GM18499 (cell line): ENCODE data around the gene FOXA3.
A peak's percentile ranks its signal among the peaks of the same experiment; 100 is the strongest.
"Not testable (repeated sequence)": the region's sequence is repeated elsewhere in the genome, so short reads cannot be mapped to it uniquely, and the experiment has no call there.

Source experiments
- ATAC-seq: cut with Tn5 transposase; IDR thresholded peaks from one replicate; pipeline ENCODE4 v1.9.1; 2021; ENCODE audit warnings: moderate number of reproducible peaks; ENCODE audit not compliant: insufficient read depth, unreplicated experiment

FOXA3 gene

DNA sequence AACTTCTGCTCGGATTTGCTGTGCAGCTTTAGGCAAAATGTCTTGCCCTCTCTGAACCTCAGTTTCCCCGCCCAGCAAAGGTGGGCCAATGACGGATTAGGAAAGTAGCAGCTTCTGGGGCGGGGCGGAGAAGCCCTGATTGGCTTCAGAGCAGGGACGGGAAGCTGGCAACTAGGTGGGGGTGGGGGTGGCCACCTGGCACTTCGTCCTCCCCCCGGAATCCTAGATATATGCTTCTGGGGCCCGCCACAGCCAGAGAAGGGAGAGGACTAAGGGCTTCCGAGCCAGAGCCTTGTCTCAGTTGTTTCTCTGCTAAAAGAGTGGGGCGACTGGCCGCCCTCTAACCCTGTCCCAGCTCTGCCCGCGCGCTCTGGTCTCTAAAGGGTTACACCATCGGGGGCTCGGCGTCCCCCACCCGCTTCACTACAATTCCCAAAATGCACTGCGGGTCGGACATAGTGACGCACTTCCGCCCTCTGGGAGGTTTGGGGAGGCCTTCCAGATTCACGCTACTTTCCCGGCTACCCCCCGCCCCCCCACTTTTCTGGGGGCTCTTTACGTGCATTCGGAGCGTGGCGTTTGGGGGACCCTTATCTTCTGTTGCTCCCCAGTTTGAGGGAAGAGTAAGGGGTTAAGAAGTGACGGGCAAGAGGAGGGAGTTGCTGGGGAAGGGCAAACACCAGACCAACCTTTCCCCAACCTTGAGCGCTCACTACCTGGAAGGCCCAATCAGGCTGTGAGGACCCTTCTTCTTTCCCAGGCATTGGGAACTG, 22.5 kb downstream of the FOXA3 start:
- ATAC-seq, result no peak

DNA sequence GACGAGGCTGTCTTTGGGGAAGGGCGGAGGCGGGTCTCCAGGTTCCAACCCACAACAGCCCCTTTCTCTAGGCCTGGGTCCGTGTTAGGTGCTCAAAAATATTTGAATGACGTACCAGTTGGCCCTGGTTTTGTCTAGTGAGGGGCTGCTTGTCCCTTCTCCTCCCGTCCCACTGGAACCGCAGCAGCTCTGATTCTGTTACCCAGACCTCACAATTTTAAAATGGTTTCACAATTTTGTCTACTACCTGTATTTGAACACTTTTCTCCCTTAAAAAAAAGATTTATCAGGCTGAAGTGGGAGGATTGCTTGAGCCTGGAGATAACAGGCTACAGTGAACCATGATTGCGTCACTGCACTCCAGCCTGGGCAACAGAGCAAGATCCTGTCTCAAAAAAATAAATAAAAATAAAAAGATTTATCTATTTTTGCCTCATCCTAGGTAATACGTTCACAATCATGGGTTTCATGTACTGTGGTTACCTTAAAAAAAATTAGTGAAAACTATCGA, 23.1 kb downstream of the FOXA3 start:
- no peak for ATAC-seq

DNA sequence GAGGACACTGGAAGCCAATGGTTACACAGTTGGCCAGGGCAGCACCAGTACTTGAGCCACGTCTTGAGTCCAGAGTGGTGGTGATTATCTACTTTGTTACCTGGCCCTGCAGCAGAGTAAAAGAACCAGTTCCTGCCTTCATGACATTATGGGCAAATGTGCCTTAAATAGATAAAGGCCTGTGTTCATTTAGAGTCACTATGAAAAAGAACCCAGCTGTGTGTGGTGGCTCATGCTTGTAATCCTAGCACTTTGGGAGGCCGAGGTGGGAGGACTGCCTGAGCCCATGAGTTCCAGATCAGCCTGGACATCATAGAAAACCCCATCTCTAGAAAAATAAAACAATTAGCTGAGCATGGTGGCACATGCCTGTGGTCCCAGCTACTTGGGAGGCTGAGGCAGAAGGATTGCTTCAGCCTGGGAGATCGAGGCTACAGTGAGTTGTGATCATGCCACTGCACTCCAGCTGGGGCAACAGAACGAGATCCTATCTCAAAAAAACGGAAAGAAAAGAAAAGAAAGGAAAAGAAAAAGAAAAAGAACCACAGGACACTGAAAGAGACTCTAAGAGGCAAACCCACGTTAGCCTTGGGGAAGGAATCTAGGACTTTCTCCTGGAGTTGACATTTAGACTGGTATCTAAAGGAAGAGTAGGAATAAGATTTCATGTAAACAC, 25.2 kb downstream of the FOXA3 start:
- ATAC-seq, result no peak

DNA sequence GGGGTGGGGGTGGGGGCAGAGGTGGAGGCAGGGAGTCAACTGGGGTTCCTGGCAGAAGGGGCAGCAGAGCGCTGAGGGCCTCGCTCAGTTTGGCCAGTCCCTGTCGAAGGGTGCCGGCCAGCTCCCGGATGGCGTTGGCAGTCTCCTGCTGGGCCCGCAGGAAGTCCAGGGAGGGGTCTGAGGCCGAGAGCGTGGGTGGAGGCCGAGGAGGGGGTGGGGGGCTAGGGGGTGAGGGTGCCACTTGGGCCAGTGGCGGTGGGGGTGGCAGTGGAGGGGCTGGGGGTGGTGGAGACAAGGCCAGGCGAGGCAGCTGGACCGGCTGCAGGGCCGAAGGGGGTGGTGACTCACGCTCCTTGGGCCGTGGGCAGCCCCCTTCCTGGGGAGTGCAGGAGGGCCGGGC, 26.8 kb downstream of the FOXA3 start:
- no peak for ATAC-seq

DNA sequence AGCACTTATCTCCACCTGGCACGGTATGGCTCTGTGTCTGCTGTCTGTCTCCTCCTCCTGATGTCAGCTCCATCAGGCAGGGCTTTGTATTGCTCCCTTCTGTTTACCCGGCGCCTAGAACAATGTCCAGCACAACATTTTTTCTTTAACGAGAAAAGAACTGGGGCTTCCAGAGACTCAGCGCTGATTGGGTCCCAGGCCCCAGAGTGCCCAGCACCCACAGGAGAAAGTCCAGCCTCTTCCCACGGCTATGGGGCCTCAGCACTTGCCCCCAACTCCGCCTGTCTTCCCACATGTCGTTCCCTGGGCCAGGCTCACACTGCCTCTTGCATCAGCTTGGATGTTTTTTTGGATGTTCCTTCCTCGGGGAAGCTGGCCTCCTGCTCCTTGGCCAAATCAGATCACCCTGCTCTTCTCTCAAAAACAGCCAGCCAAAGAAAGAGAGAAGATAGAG, 31.4 kb downstream of the FOXA3 start:
- no peak for ATAC-seq

DNA sequence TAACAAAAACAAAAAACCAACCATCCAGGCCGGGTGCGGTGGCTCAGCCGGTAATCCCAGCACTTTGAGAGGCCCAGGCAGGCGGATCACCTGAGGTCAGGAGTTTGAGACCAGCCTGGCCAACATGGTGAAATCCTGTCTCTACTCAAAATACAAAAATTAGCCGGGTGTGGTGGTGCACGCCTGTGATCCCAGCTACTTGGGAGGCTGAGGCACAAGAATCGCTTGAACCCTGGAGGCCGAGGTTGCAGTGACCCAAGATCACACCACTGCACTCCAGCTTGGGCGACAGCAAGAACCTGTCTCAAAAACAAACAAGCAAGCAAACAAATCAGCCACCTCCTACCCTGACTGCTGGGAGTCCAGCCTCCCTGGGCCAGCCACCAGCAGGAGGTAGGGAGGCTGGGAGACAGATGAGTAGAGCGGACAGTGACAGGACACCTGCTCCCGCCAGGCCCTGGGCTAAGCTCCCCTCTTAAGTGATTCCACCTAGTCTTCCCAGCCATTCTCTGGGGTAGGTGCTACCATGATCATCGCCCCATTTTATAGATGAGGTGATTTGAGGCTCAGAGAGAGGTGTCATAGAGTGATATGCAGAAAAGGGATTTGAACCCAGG, 32.0 kb downstream of the FOXA3 start:
- ATAC-seq, result not testable (repeated sequence)

DNA sequence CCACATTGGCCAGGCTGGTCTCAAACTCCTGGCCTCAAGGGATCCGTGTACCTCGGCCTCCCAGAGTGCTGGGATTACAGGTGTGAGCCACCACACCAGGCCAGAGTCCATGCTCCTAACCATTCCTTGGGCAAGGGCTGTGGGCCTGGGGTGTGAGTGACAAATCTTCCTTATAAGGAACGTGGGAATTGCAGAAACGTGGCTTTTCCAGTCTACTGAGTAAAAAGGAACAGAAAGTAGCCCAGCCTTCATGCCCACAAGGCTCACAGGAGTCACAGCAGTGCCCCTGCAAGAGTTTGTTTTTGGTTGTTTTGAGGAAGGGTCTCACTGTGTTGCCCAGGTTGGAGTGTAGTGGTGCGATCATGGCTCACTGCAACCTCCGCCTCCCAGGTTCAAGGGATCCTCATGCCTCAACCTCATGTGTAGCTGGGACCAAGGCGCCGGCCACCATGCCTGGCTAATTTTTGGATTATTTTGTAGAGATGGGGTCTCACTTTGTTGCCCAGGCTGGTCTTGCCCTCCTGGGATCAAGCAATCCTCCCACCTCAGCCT, 33.2 kb downstream of the FOXA3 start:
- no peak for ATAC-seq

DNA sequence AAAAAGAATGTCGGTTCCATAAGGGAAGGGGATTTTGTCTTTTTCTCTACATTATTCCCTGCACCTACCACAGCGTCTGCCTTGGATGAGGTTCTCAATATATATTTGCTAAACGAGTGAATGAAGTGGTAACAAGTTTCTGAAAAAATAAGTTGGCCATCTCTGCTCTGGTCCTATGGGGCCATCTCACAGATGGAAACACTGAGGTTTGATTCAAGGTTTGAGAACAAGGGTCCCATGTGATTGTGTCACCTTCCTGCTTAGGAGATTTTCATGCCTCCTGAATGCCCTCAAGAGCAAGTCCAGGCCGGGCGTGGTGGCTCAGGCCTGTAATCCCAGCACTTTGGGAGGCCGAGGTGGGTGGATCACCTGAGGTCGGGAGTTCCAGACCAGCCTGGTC, 35.1 kb downstream of the FOXA3 start:
- no peak for ATAC-seq

DNA sequence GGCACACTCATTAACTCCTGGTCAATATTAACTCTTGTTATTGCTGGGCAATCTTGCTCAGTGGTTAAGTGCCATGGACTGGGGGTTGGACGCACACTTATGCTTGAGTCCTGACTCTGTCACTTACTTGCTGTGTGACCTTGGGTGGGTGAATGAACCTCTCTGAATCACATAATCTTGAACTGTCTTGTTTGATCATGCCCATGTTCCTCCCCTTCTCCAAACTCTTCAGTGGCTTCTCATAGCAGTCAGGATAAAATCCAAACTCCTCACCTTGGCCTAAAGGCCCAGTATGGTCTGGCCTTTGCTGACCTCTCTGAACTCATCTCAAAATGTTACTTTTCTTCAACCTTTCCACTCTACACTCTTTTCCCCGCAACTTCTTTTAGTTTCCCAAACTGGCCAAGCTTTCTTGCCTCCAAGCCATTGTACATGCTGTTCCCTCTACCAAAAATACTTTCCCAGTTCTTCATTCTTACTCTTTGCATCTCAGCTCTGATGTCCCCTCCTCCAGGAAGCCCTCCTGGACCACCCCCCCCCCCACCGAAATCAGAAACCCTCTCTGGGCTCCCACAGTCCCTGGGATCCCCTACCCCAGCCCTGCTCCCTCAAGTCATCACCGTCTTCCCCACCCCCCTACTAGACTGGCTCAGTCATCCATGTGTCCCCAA, 35.9 kb downstream of the FOXA3 start:
- ATAC-seq, result no peak

DNA sequence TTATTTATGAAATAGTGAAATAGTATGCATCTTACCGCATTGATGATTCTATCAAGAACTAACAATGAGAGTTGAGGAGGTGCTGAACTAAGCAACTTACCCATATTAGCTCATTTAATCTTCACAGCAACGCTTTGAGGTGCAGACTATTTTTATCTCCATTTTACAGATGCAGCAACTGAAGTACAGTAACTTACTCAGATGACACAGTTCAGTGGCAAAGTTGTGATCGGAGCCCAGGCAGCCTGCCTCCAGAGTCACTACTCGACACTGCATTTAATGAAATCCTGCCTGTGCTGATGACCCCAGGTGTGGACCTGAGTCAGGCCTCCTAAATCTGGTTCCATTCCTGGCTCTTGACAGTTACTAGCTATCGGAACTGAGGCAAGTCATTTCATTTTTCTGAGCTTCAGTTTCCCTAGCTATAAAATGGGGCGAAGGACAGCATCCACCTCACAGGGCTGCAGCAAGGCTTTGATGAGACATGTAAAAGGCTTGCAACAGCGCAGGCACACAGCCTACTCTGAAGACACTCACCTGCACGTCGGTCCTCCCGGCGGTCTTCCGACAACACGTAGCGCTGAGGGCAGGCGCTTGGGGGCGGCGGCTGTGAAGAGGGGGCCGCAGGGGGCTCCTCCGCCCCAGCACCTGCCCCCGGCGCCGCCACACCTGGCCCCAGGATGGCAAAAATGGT, 36.8 kb downstream of the FOXA3 start:
- no peak for ATAC-seq

DNA sequence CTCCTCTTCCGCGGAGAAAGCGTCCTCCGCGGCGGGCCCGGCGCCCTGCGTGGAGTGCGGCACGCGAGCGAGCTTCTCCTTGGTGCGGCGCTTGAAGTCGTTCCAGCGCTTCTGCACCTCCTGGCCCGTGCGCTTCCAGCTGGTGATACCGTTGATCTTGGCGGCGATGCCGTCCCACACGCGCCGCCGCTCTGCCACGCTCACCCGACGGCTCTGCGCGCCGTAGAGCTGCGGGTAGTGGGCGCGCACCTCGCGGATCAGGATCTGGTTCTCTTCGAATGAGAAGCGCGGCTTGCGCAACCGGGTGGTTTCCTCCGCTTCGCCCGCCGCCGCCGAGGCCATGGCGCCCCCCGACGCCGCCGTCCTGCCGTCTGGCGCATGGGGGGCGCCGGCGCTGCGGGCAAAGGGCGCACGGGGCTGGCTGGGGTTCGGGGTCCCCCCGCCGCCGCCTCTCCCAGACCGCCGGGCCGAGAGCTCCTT, 37.3 kb downstream of the FOXA3 start:
- ATAC-seq, result no peak

DNA sequence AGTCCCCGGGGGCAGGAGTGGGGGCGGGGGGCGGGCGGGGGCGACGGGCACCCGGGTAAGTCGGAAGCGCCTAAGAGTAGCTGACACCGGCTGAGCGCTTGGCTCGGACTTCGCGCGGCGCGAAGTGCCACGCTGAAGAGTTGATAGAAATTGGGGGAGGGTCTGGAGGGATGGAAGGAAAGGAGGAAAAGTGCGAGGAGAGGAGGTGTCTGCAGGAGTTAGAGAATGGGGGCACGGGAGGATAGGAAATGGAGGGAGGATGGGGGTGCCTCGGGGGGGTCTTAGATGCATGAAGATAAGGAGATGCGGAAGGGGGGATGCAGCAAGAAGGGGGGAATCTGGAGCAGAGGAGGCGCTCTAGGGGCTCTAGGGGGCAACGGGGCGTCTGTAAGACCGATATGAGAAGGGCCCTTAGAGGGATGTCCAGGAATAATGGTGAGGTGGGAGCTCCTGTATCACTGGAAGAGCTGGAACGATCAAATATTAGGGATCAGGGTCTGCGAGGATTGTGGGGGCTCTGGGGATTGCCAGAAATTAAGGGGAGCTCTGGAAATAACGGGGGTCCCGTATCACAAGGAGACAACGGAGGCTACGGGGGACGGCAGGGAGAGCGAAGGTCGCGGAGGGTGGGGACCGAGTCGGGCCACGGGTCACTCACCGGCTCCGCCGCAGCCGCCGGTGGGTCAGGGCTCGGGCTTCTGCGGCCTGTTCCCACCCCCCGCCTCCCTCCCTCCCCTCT, 38.0 kb downstream of the FOXA3 start, which contains the start of gene MYPOP:
Gene MYPOP (minus strand): TSS at position 702 of the 739 bp plus-strand sequence. CDS start 840 bp downstream, outside the sequence.
- ATAC-seq, result no peak

DNA sequence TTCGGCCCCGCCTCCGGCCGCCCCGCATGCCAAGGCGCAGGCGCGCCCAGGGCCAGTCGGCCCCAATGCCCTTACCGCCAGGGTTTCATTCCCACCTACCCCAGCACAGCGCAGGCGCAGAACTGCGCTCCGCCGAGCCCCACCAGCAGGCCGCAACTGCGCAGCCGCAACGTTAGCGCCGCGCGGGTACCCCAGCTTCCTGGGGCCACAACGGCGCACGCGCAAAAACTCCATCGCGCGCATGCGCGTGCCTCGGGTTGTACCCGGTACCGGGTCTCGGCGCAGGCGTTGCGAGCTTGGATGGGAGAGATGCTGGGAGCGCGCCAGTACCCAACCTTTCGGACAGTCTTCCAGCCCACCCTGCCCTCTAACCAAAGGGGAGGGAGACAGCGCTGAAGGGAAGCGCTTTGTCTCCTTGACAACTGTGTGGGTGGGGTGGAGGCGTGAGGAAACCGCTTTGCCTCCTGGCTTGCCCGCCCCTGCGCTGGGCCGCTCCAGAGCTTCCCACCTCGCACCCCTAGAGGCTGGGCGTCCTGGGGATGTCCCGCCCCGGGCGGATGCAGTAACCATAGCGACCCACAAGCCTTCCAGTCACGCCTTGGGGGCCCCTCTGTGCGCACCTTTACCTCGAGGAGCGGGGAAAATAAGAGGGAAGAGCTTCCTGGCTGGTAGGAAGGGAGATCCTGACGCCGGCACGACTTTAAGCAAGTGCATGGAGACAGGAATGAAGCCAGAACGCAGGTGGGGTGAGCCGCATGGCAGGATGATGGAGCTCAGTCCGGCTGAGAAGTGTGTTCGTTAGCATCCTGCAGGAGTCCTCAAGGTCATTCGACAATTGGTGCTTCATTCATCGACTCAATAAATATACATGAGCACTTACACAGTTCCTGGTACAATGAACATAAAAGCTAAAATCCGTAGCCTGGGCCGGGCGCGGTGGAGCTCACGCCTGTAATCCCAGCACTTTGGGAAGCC, 38.8 kb downstream of the FOXA3 start:
- ATAC-seq, result peak; percentile 77

DNA sequence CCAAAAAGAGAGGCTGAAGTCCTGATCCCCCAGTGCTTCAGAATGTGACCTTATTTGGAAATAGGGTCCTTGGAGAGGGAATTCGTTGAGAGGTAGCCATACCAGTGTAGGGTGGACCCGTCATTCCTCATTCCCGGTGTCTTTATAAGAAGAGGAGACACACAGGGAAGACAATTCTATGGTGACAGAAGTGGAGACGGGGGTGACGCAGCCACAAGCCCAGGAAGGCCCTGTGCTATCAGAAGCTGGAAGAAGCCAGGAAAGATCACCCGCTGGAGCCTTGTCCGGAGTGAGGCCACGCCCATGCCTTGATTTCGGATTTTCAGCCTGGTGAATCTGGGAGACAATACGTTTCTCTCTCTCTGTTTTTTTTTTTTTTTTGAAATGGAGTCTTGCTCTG, 40.9 kb downstream of the FOXA3 start:
- ATAC-seq, result no peak

DNA sequence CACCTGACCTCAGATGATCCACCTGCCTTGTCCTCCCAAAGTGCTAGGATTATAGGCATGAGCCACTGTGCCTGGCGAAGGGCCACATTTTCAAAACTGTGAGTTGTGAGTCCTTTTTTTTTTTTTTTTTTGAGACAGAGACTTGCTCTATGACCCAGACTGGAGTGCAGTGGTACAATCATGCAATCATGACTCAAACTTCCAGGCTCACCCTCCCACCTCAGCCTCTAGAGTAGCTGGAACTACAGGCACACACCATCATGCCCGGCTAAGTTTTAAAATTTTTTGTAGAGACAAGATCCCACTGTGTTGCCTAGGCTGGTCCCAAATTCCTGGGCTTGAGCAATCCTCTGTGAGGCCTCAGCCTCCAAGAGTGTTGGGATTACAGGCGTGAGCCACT, 42.1 kb downstream of the FOXA3 start:
- no peak for ATAC-seq

DNA sequence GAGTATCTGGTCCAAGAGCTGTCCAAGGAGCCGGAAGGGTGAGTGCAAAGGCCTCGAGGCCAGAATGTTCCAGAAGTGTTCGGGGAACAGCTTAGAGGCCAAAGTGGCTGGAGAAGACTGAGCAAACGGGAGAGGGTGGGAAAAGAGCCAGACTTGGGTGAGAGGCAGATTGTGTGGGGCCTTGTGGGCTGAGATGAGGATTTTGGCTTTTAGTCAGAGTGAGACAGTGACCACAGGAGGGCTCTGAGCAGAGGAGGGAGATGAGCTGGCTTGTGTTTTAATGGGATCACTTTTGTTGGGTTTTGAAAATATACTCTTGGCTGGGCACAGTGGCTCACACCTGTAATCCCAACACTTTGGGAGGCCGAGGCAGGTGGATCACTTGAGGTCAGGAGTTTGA, 44.8 kb downstream of the FOXA3 start:
- ATAC-seq, result no peak

DNA sequence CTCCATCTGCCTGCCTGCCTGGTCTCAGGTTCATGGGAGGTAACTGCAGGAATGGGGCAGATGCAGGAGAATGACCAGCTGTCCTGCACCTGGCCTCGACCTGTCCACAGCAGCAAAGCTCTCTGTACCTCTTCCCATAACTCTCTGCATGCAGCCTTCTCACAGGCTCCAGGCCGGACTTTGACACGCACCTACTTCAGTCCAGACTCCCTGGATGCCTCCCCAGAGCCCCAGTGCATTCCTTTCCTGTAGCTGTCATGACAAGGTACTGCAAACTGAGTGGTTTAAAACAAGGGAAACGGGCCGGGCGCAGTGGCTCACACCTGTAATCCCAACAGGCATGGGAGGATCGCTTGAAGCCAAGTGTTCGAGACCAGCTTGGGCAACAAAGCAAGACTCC, 47.2 kb downstream of the FOXA3 start:
- no peak for ATAC-seq
